AML-193 (cell line): ENCODE data around the gene WRAP53.

Experiments
- DNase-seq, 2 experiments: peaks; one replicate each; lab custom pipeline; 2025; lab: John Stamatoyannopoulos, UW

WRAP53 gene

GRCh38 chr17:7709031-7709430, 20.8 kb downstream of the WRAP53 start:
- no peak for DNase-seq

DNA sequence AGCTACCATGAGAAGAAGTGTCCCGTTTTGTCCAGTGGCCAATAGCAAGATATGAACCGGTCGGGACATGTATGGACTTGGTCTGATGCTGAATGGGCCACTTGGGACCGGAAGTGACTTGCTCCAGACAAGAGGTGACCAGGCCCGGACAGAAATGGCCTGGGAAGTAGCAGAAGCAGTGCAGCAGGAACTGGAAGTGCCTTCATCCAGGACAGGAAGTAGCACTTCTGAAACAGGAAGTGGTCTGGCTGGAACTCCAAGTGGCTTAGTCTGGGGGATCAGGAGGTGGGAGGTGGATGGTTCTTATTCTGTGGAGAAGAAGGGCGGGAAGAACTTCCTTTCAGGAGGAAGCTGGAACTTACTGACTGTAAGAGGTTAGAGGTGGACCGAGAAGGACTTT, 22.0 kb downstream of the WRAP53 start:
- DNase-seq = no peak

DNA sequence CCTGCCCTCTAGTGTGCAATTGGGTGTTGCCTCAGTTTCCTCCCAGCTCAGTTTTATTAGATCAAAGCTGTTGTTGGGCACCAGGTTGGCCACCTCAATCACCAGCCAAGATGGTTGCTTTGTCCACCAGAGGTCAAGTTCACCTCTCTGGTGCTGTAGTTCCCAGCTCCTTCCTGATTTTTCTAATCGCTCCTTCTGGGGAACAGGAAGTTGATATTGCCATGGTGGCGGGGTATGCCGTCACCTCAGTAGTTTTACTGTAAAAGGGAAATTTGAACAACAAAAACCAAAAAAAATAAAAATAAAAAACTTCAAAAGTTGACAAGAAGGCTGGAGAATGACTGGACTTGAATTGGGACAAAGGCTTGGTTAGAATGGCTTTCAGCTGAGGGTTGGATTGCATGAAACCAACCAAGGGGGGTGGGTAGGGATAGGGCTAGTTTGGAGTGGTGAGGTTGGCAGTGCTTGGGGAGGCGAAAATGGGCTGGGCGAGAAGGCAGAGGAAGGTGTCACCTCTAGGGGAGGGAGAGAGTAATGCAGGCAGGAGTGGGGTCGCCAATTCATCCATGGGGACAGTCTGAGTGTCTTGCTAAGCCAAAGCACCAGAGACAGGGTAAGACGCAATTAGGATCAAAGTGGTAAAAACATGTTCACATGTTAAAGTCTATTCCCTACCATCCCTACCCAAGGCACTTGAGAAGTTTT, 22.9 kb downstream of the WRAP53 start:
- DNase-seq = no peak

DNA sequence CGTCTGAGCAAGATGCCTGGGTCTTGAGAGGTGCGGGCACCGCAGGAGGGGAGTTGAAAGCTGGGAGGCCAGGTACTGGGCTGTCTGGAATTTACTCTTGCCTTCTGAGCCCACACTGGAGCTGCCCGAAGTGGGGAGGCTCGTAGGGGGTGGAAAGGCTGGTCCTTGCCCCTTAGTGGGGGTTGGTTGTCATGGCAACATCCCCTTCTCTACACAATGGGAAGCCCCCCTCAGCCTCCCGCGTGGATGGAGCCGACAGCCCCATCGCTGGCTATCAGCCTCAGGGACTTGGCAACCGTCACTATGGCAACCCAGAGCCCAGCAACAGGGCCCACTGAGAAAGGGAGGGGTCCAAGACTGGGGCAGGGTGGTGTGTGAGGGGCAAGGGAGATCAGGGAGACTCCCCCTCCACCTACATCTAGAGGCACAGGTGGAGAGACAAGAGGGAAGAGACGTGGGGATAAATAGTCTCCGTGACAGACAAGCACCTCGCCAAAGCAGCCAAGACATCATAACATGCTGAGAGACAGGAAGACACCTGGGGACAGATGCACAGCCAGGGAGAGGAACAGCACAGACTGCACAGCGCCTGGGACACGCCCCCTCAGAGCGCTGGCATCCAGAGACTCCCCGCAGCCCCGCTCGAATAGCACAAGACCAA, 24.0 kb downstream of the WRAP53 start:
- no peak for DNase-seq

GRCh38 chr17:7713782-7714181, 25.5 kb downstream of the WRAP53 start:
- no peak for DNase-seq

DNA sequence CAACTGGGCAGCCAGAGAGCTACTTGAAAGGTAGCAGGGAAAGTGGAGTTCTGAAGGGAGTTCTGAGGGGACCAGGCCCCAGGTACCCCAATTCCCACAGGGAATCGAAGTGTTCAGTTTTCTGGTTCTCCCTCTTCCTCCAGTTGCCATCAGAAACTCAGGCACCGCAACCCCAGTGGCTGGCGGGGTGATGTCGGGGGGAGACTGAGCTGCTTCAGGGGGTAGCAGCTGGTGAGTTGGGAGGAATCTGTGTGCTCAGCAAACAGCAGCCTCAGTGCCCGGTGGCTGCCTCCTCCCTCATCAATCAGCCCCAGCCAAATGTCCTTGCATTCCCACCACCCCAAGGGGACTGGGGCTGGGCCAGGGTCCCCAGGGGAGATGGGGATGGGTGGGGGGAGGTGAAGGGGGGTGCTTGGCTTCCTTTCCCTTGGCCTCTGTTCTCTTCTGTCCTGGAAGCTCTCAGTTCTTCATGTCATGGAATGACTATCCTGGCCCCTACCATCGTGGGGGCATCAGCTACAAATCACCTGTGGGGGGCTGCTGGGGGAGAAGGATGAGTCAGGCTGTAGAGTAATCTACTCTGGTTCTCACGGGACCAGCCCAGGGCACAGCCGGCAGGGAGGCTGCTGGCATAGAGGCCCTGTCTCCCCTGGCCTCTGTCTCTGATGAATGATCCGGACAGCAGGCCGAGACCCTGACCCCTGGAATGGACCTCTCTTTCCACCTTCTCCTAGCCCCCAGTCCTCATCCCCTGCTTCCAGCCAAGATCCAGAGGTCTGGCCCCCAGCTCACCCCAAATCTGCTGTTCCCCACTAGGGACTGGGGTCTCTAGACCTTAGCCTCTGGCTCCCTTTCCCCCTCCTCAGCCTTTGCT, 26.7 kb downstream of the WRAP53 start:
- DNase-seq = no peak

- DNase-seq = no peak
Measured at GRCh38 chr17:7715936-7716886, 27.9 kb downstream of the WRAP53 start.

- peak in 1 of 2 experiments; percentile 27 for DNase-seq
Measured at GRCh38 chr17:7716901-7717755, 28.9 kb downstream of the WRAP53 start, which contains the start of gene DNAH2. Gene DNAH2 (plus strand): TSS chr17:7717744. CDS start chr17:7719735, 1,991 bp downstream.

DNA sequence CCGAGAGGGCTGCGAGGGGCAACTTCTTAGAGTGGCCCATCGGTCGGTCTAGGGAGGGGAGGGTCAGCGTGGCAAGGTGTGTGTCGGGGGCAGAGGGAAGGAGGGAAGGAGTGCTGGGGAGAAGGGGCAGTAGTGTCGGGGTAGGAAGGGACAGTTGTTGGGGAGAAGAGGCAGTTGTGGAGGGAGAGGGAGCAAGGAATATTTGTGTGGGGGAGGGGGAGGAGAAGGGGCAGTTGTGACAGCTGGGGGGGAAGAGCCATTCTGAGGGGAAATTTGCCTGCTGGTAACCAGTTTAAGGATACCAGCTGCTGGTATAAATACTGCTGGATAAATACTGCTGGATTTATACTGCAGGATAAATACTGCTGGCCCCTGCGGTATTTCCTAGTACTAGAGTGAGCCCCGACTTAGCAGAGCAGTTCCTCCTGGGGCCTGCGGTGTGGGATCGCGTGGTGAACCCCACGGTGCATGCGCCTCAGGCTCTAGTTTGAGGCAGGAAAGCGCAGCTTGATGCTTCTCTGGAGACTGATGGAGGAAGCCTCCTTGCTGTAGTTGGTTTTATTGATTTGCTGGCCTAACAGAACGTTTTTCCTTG, 29.6 kb downstream of the WRAP53 start:
- DNase-seq = peak; percentile 36 to 46

DNA sequence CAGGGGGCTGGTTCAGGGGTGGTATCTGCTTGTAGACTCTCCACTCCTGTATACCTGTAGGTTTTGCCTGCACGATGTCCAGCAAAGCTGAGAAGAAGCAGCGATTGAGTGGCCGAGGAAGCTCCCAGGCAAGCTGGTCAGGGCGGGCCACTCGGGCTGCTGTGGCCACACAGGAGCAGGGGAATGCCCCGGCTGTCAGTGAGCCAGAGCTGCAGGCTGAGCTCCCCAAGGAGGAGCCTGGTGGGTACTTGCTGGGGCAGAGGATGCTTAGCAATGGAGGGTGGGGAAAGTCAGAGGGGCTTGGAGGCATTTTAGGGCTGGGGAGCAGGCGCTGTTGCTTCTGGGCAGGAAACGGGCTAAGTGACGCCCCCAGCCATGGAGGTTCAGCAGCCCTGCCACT, 31.4 kb downstream of the WRAP53 start:
- DNase-seq = no peak

- no peak for DNase-seq
Measured at GRCh38 chr17:7720125-7720524, 31.8 kb downstream of the WRAP53 start.

DNA sequence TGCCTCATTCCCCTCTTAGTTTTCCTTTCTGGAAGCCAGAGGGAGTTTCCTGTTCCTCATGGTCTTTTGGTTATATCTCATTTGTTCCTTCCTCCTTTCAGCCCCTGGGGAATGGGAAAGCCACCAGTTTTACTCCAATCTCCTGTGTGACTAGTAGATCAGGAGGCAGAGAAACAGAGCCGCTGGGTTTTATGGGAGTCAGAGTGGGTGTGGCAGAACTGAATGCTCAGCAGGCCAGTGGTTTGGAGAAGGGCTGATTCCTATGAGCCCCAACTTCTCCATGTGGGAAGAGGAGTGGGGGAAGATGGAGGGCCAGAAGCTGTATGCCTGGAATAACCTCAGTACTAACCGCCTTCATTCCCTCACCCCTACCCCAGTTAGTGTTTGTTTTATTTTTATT, 33.3 kb downstream of the WRAP53 start:
- no peak for DNase-seq

DNA sequence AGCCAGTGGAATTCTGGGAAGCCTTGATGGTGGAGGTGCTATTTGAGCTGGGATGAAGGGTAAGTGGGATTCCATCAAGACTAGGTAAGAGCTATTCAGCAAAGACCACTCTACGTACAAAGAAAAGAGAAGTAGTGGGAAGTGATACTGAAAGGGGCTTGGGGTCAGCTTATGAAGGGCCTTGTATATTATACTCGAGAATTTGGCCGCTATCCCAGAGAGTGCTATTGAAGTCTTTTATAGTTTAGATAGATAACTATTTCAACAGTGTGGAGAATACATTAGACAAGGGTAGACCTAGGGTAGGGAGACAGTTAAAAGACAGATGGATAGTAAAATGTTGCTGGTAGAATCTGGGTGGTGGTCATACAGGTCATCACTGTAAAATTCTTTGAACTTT, 39.6 kb downstream of the WRAP53 start:
- no peak for DNase-seq

DNA sequence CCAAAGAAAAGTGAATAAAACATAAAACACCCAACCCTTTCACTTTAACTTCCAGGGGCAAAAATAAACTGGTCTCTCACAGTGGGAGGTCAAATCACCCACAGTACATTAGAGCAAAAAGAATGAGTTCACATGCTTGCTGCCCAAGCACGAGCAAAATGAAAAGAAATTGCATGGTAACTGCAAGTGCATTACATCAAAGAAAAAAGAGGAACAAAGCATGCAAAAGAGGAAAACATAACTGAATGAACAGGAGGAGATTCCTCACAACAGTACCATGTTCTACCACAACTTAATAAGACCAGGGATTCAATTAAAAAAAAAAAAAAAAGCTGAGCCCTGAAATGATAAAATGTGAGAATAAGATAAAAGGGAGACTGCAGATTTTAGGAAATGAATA, 41.5 kb downstream of the WRAP53 start:
- peak; percentile 3 to 18 for DNase-seq

GRCh38 chr17:7732981-7733539, 44.8 kb downstream of the WRAP53 start:
- DNase-seq = no peak

DNA sequence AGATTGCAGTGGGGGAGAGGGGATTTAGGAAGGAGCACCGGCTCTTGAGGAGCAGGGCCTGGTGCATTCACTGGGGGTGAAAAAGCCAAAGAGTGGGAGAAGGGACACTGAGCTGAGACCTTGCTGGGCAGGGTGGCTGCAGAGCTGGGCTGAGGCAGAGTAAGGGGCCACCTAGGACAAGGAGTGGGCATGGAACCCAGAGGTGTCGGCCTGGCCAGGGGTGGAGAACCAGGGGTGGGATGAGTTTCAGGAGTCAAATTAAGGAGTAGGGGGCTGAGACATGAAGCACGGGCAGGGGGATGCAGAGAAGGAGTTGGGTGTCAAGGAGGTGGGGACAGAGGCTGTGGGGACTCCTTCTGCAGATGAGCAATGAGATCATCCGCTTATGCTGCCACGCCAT, 49.3 kb downstream of the WRAP53 start:
- DNase-seq = no peak

GRCh38 chr17:7739746-7740145, 51.5 kb downstream of the WRAP53 start:
- no peak for DNase-seq

DNA sequence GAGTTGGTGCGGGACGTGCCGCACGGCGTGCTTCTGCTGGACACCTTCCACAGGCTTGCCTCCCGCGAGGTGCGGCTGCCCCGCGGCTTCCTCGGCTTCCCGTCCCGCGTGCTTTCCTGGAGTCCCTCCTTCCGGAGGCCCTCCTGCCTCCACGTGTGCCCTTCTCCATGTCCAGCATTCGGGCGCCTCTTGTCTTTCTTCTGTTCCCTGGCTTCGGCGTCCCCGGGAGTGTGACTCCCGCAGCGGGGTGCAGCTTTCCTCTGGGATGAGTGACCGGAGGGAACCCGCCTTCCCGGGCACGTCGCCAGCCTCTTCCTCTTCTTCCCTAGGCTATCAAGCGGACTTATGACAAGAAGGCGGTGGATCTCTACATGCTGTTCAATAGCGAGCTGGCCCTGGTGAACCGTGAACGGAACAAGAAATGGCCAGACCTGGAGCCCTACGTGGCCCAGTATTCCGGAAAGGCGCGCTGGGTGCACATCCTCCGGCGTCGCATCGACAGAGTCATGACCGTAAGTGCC, 52.3 kb downstream of the WRAP53 start:
- no peak for DNase-seq

DNA sequence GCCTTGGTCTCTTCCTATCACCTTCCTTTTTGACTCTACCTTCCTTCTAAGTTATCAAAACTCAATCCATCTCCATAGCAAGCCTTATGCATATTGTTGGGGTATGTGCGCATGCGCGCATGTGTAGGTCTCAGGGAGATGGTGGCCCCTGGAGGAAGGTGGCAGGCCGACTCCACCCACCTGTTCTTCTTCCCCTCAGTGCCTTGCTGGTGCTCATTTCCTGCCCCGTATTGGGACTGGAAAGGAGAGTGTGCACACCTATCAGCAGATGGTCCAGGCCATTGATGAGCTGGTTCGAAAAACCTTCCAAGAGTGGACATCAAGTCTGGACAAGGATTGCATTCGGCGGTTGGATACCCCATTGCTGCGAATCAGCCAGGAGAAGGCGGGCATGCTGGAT, 54.5 kb downstream of the WRAP53 start:
- no peak for DNase-seq

GRCh38 chr17:7744416-7744815, 56.1 kb downstream of the WRAP53 start:
- DNase-seq = no peak
